GM19395 (cell line): Measurements from ENCODE around the gene TUBA1A.
"Not testable (repeated sequence)": the region's sequence is repeated elsewhere in the genome, so short reads cannot be mapped to it uniquely, and the experiment has no call there.

Experiments used
- ATAC-seq: cut with Tn5 transposase; IDR thresholded peaks from one replicate; pipeline ENCODE4 v1.9.1; 2021; ENCODE audit warnings: mild to moderate bottlenecking, moderate library complexity; ENCODE audit not compliant: unreplicated experiment

TUBA1A gene

GRCh38 chr12:49201595-49202295 lies 12.9 kb upstream of the TUBA1A start:
- ATAC-seq = no peak

GRCh38 chr12:49200919-49201594 lies 12.2 kb upstream of the TUBA1A start:
- no peak for ATAC-seq

GRCh38 chr12:49198431-49199155 lies 9.7 kb upstream of the TUBA1A start:
- ATAC-seq = no peak

- ATAC-seq = no peak
Measured at GRCh38 chr12:49197256-49197655, 8.4 kb upstream of the TUBA1A start.

- ATAC-seq = no peak
Measured at GRCh38 chr12:49195736-49196135, 6.9 kb upstream of the TUBA1A start.

- not testable (repeated sequence) for ATAC-seq
Measured at GRCh38 chr12:49193746-49194145, 4.9 kb upstream of the TUBA1A start.

GRCh38 chr12:49191498-49191897 lies 2.6 kb upstream of the TUBA1A start:
- ATAC-seq = not testable (repeated sequence)

- no peak for ATAC-seq
Measured at GRCh38 chr12:49190974-49191373, 2.1 kb upstream of the TUBA1A start.

GRCh38 chr12:49189731-49190716 lies 1.1 kb upstream of the TUBA1A start:
- no peak for ATAC-seq

- peak; percentile 50 for ATAC-seq
Measured at GRCh38 chr12:49188201-49188915, 522 bp downstream of the TUBA1A start.

- no peak for ATAC-seq
Measured at GRCh38 chr12:49187184-49187583, 1.7 kb downstream of the TUBA1A start.

GRCh38 chr12:49186307-49186706 lies 2.6 kb downstream of the TUBA1A start:
- not testable (repeated sequence) for ATAC-seq

GRCh38 chr12:49184697-49185096 lies 4.2 kb downstream of the TUBA1A start:
- not testable (repeated sequence) for ATAC-seq

- not testable (repeated sequence) for ATAC-seq
Measured at GRCh38 chr12:49183214-49183950, 5.5 kb downstream of the TUBA1A start.

- no peak for ATAC-seq
Measured at GRCh38 chr12:49174218-49174617, 14.7 kb downstream of the TUBA1A start.

- ATAC-seq = no peak
Measured at GRCh38 chr12:49170924-49171323, 18.0 kb downstream of the TUBA1A start.

GRCh38 chr12:49165114-49165513 lies 23.8 kb downstream of the TUBA1A start:
- no peak for ATAC-seq

GRCh38 chr12:49161901-49162300 lies 27.0 kb downstream of the TUBA1A start:
- not testable (repeated sequence) for ATAC-seq

- no peak for ATAC-seq
Measured at GRCh38 chr12:49161092-49161795, 27.6 kb downstream of the TUBA1A start.
